Measurements from ENCODE around the gene GABBR2.

GRCh38 chr9:98341157-98342097, 367.3 kb downstream of the GABBR2 start:
- TF ChIP-seq CTCF (IDR thresholded peaks at IDR 0.05), result no peak
- TF ChIP-seq FOXM1 (IDR thresholded peaks at IDR 0.05; ENCODE audit: low read depth), result no peak
- TF ChIP-seq RAD21 (IDR thresholded peaks at IDR 0.05; ENCODE audit: low read length), result no peak
- TF ChIP-seq TAF1 (IDR thresholded peaks at IDR 0.05; ENCODE audit: borderline replicate concordance, low read depth, low read length), result no peak
- TF ChIP-seq GATA2 (CRISPR knock-in tag; IDR thresholded peaks at IDR 0.05), result no peak
- TF ChIP-seq PBX3 (IDR thresholded peaks at IDR 0.05), result no peak
- no peak for TF ChIP-seq POLR2AphosphoS5 (IDR thresholded peaks at IDR 0.05; ENCODE audit: low read depth, low read length)
- TF ChIP-seq CHD2 (IDR thresholded peaks at IDR 0.05; ENCODE audit: low read length, partially characterized antibody), result no peak
- TF ChIP-seq REST (IDR thresholded peaks at IDR 0.05; ENCODE audit: low read depth, low read length), result no peak
- no peak for TF ChIP-seq SIN3A (IDR thresholded peaks at IDR 0.05; ENCODE audit: borderline replicate concordance, low read depth, low read length)
- TF ChIP-seq EP300 (IDR thresholded peaks at IDR 0.05; ENCODE audit: borderline replicate concordance in 1 of 2, low read depth in 1 of 2, low read length in 1 of 2), result no peak
- TF ChIP-seq YY1 (IDR thresholded peaks at IDR 0.05; ENCODE audit: low read depth), result no peak
- TF ChIP-seq TCF12 (IDR thresholded peaks at IDR 0.05), result no peak
- no peak for TF ChIP-seq EZH2phosphoT487 (IDR thresholded peaks at IDR 0.05; ENCODE audit: borderline replicate concordance, low read depth)
